GM18507 (cell line): Measurements from ENCODE around the gene OBSCN.
"Not testable (repeated sequence)": the region's sequence is repeated elsewhere in the genome, so short reads cannot be mapped to it uniquely, and the experiment has no call there.

Experiments used
- DNase-seq: peaks from one replicate; pipeline ENCODE4 v3.0.0; 2011; ENCODE audit warnings: low read depth; ENCODE audit not compliant: insufficient read length; ENCODE audit errors: extremely low spot score
- FAIRE-seq: peaks from 2 replicates; lab custom pipeline; 2011; peaks lifted over from hg19 to GRCh38; lab: Jason Lieb, UNC

OBSCN gene

GRCh38 chr1:228184152-228184551 is 23.7 kb upstream of the OBSCN start:
- FAIRE-seq (no peak), DNase-seq (no peak)

GRCh38 chr1:228185641-228185965 is 22.2 kb upstream of the OBSCN start:
- DNase-seq (no peak), FAIRE-seq (no peak)

GRCh38 chr1:228188249-228188648 is 19.6 kb upstream of the OBSCN start:
- FAIRE-seq, DNase-seq: not testable (repeated sequence)

- DNase-seq (no peak), FAIRE-seq (no peak)
These were observed 17.7 kb upstream of the OBSCN start for GRCh38 chr1:228190182-228190581.

GRCh38 chr1:228190778-228191177 is 17.1 kb upstream of the OBSCN start:
- DNase-seq (no peak), FAIRE-seq (no peak)

GRCh38 chr1:228194436-228194835 is 13.4 kb upstream of the OBSCN start:
- FAIRE-seq (no peak), DNase-seq (no peak)

- FAIRE-seq (no peak), DNase-seq (no peak)
These were observed 12.7 kb upstream of the OBSCN start for GRCh38 chr1:228194921-228195812.

GRCh38 chr1:228197555-228198147 is 10.2 kb upstream of the OBSCN start:
- DNase-seq (no peak), FAIRE-seq (no peak)

GRCh38 chr1:228198977-228199590 is 8.8 kb upstream of the OBSCN start:
- DNase-seq, result no peak
- no peak for FAIRE-seq

- DNase-seq (no peak), FAIRE-seq (no peak)
These were observed 2.9 kb upstream of the OBSCN start for GRCh38 chr1:228204958-228205357.

GRCh38 chr1:228205526-228206436 is 2.1 kb upstream of the OBSCN start:
- no peak for FAIRE-seq
- no peak for DNase-seq

- FAIRE-seq, result no peak
- no peak for DNase-seq
These were observed 1.1 kb upstream of the OBSCN start for GRCh38 chr1:228206582-228207351.

GRCh38 chr1:228207381-228207810 is 448 bp upstream of the OBSCN start:
- DNase-seq (no peak), FAIRE-seq (no peak)

- DNase-seq (no peak), FAIRE-seq (no peak)
These were observed 1.1 kb downstream of the OBSCN start for GRCh38 chr1:228208831-228209551.

GRCh38 chr1:228209657-228210056 is 1.8 kb downstream of the OBSCN start:
- DNase-seq (no peak), FAIRE-seq (no peak)

- DNase-seq, result no peak
- no peak for FAIRE-seq
These were observed 2.3 kb downstream of the OBSCN start for GRCh38 chr1:228210076-228210651.

- no peak for DNase-seq
- FAIRE-seq, result no peak
These were observed 3.1 kb downstream of the OBSCN start for GRCh38 chr1:228210712-228211530.
